HG03064 (cell line): ENCODE results near the gene ZNF805.
"Not testable (repeated sequence)": the region's sequence is repeated elsewhere in the genome, so short reads cannot be mapped to it uniquely, and the experiment has no call there.

ENCODE experiments used
- ATAC-seq: cut with Tn5 transposase; IDR thresholded peaks from one replicate; pipeline ENCODE4 v1.9.1; 2021; ENCODE audit warnings: low read depth; ENCODE audit not compliant: unreplicated experiment

Gene ZNF805

GRCh38 chr19:57263244-57263741 is 22.9 kb downstream of the ZNF805 start:
- no peak for ATAC-seq

GRCh38 chr19:57267291-57267690 is 26.9 kb downstream of the ZNF805 start:
- ATAC-seq, result no peak

GRCh38 chr19:57269515-57270250 is 29.3 kb downstream of the ZNF805 start:
- no peak for ATAC-seq

- ATAC-seq, result no peak
Measured at GRCh38 chr19:57271280-57271679, 30.8 kb downstream of the ZNF805 start.

GRCh38 chr19:57273014-57273413 is 32.6 kb downstream of the ZNF805 start:
- no peak for ATAC-seq

GRCh38 chr19:57276430-57276829 is 36.0 kb downstream of the ZNF805 start:
- no peak for ATAC-seq

- ATAC-seq, result not testable (repeated sequence)
Measured at GRCh38 chr19:57278481-57278880, 38.0 kb downstream of the ZNF805 start.

- peak; percentile 63 for ATAC-seq
Measured at GRCh38 chr19:57279418-57280164, 39.2 kb downstream of the ZNF805 start.

- ATAC-seq, result peak; percentile 78
Measured at GRCh38 chr19:57280165-57280961, 39.9 kb downstream of the ZNF805 start, which contains the start of gene ZNF460. TSS of gene ZNF460 (plus strand) at chr19:57280485. CDS start at chr19:57280807, 322 bp downstream.

- no peak for ATAC-seq
Measured at GRCh38 chr19:57280962-57281400, 40.5 kb downstream of the ZNF805 start.

GRCh38 chr19:57282011-57282643 is 41.7 kb downstream of the ZNF805 start:
- no peak for ATAC-seq

GRCh38 chr19:57288373-57288772 is 47.9 kb downstream of the ZNF805 start:
- ATAC-seq, result no peak

- no peak for ATAC-seq
Measured at GRCh38 chr19:57290970-57291369, 50.5 kb downstream of the ZNF805 start.

- ATAC-seq, result no peak
Measured at GRCh38 chr19:57292547-57292946, 52.1 kb downstream of the ZNF805 start.

GRCh38 chr19:57293719-57294118 is 53.3 kb downstream of the ZNF805 start:
- ATAC-seq, result no peak

- ATAC-seq, result no peak
Measured at GRCh38 chr19:57302020-57302465, 61.6 kb downstream of the ZNF805 start.

GRCh38 chr19:57302727-57303401 is 62.4 kb downstream of the ZNF805 start:
- ATAC-seq, result no peak
